ENCODE data around the gene SLC26A4. TPM values are rescaled to one million over a fixed set of nuclear protein-coding genes. Genes with fewer than 3 reads are reported as not detected.

Gene SLC26A4
- total RNA-seq, 4 donors from 2014 or later: 1.2 to 4.4 (median 1.7) TPM; not detected in 1

DNA sequence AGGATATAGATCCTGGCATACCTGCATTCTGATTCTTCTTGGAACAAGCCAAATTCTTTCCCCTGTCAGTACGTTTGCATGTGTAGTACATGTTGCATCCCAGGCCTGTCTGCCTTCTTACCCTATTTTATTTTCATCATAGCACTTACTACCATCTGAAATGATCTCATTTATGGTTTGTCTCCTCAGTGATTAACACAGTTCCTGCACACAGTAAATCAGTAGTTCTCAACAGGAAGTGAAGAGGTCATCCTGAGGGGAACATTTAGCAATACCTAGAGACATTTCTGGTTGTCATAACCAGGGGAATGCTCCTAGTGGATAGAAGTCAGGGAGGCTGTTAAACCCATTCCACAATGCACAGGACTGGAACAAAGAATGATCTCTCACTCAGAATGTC, 38.2 kb upstream of the SLC26A4 start:
- peak overlapping the region in 1 of 2 donors; percentile 42 for H3K27ac ChIP-seq

DNA sequence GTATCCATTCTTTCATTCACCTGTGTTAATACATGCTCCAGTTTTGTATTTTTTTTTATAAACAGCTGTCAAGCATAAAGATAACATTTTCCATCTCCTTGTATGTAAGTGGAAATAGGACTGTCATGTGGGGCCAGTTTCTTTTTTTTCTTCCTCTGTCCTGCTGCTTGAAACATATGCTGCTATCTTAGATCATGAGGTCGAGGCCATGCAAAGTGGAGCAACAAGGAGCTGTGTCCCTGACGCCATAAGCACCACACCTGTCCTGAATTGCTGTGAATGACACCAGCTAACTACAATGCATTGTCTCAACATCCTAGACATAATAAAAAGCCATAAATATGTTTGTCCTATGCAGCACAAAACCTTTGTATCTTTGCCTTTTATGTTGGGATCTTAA, 37.7 kb upstream of the SLC26A4 start:
- Histone ChIP-seq H3K36me3 (no peaks in the 10 kb centered on the region), H3K4me3 (no peak overlapping the region), H3K27ac (peak overlapping the region in 1 of 2 donors; percentile 3), H3K27me3 (no peaks in the 10 kb centered on the region), H3K9me3 (no peaks in the 10 kb centered on the region), H3K4me1 (peaks cover 0 to 9% of the 10 kb centered on the region in 2 donors)
- intact Hi-C loops (cut with DNase I; ENCODE audit: low total_unique reads): no loop called here
- no peak for TF ChIP-seq POLR2A (IDR thresholded peaks at IDR 0.05)
- TF ChIP-seq, protein P1, sequence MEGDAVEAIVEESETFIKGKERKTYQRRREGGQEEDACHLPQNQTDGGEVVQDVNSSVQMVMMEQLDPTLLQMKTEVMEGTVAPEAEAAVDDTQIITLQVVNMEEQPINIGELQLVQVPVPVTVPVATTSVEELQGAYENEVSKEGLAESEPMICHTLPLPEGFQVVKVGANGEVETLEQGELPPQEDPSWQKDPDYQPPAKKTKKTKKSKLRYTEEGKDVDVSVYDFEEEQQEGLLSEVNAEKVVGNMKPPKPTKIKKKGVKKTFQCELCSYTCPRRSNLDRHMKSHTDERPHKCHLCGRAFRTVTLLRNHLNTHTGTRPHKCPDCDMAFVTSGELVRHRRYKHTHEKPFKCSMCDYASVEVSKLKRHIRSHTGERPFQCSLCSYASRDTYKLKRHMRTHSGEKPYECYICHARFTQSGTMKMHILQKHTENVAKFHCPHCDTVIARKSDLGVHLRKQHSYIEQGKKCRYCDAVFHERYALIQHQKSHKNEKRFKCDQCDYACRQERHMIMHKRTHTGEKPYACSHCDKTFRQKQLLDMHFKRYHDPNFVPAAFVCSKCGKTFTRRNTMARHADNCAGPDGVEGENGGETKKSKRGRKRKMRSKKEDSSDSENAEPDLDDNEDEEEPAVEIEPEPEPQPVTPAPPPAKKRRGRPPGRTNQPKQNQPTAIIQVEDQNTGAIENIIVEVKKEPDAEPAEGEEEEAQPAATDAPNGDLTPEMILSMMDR (IDR thresholded peaks at IDR 0.05): no peak
- DNase-seq: no peak

More for the DNA sequence above, 38.2 kb upstream of the SLC26A4 start:
- no peak for TF ChIP-seq POLR2A (IDR thresholded peaks at IDR 0.05)
- H3K4me3 ChIP-seq: no peak overlapping the region
- H3K9me3 ChIP-seq: no peaks in the 10 kb centered on the region
- H3K27me3 ChIP-seq: no peaks in the 10 kb centered on the region
- no peaks in the 10 kb centered on the region for H3K36me3 ChIP-seq
- no peak for DNase-seq
- intact Hi-C loops (cut with DNase I; ENCODE audit: low total_unique reads): no loop called here
- H3K4me1 ChIP-seq: peaks cover 0 to 9% of the 10 kb centered on the region in 2 donors

DNA sequence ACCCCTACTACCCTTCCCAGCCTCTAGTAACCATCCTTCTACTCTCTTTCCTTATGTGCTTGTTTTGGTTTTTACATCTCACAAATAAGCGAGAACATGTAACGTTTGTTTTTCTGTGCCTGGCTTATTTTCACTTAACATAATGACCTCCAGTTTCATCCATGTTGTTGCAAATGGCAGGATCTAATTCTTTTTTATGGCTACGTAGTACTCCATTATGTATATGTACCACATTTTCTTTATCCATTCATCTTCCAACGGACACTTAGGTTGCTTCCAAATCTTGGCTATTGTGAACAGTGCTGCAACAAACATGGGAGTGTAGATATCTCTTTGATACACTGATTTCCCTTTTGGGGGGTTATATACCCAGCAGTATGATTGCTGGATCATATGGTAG, 33.6 kb upstream of the SLC26A4 start:
- Histone ChIP-seq H3K27me3 (no peaks in the 10 kb centered on the region), H3K36me3 (no peaks in the 10 kb centered on the region)
- intact Hi-C loops (cut with DNase I; ENCODE audit: low total_unique reads): no loop called here

DNA sequence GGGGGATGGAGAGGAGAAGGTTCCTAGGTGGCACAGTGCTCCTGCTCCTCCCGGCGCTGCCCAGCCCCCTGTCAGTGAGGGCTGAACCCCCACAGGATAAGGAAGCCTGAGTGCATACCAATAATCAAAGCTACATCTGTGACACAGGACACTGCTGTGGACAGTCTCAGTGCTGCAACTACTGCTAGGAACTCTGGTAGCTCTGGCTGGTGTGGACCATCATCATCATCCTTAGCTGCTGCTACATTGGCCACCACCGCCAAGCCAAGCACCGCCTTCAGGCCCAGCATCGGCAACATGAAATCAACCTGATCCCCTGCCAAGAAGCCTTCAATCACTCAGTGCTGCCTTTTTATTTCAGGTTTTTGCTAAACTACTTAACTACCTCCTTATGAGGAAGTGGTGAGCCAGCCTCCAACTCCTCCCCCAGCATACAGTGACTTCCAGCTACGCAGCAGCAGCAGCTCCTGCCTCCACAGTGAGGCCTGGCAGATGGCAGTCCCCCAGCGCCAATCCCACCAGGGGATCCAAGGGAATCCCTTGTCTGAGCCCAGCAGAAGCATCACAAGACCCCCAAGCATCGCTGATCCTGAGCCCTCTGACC, 32.1 kb upstream of the SLC26A4 start:
- Histone ChIP-seq H3K4me1 (no peaks in the 10 kb centered on the region), H3K27me3 (no peaks in the 10 kb centered on the region), H3K36me3 (no peaks in the 10 kb centered on the region), H3K4me3 (no peak overlapping the region), H3K9me3 (no peaks in the 10 kb centered on the region), H3K27ac (no peak overlapping the region)
- TF ChIP-seq, protein P1 (IDR thresholded peaks at IDR 0.05): no peak
- TF ChIP-seq POLR2A (IDR thresholded peaks at IDR 0.05): no peak
- no peak for DNase-seq
- intact Hi-C loops (cut with DNase I; ENCODE audit: low total_unique reads): no loop called here

More for the DNA sequence above, 33.6 kb upstream of the SLC26A4 start:
- Histone ChIP-seq H3K4me3 (no peak overlapping the region), H3K27ac (no peak overlapping the region), H3K9me3 (no peaks in the 10 kb centered on the region), H3K4me1 (no peaks in the 10 kb centered on the region)
- TF ChIP-seq POLR2A (IDR thresholded peaks at IDR 0.05): no peak
- TF ChIP-seq, protein P1 (IDR thresholded peaks at IDR 0.05): no peak
- no peak for DNase-seq

DNA sequence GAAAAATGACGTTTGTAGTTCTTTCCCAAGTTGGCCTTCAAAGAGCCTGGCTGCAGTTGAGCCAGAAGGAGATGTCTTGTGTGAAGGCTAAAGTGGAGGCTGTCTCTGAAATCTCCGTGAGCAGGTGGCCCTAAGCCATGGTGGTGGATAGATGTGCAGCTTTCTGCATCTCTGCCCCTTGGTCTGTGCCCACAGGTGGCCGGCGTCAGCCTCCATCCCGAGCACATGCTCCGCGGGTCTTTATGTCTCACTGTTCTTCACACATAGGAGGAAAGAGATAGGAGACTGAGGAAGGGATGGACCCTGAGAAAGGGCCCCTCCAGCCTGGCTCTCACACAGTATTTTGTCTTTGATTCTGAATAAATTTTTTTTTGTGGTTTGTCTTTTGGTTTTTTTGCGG, 30.3 kb upstream of the SLC26A4 start:
- Histone ChIP-seq H3K27ac (no peak overlapping the region), H3K4me3 (no peak overlapping the region), H3K36me3 (no peaks in the 10 kb centered on the region), H3K4me1 (no peaks in the 10 kb centered on the region), H3K27me3 (no peaks in the 10 kb centered on the region), H3K9me3 (no peaks in the 10 kb centered on the region)
- intact Hi-C loops (cut with DNase I; ENCODE audit: low total_unique reads): no loop called here
- DNase-seq: no peak
- TF ChIP-seq, protein P1 (IDR thresholded peaks at IDR 0.05): no peak
- TF ChIP-seq POLR2A (IDR thresholded peaks at IDR 0.05): no peak
